Spleen (tissue), 7 donors: Measurements from ENCODE around the gene SUN5.

Experiments
- POLR2A ChIP-seq, 3 donors: fragments of 450-650 bp; IDR thresholded peaks; one replicate each; pipeline ENCODE4 v1.5.1; 2017; ENCODE audit warnings: antibody characterized with exemption in 3 of 3, mild to moderate bottlenecking in 1 of 3
- TF ChIP-seq, protein P1 (sequence below), 11 experiments: fragments of 200-600 bp in 7 of 11; fragments of 450-650 bp in 4 of 11; sonication (generic) in 4 of 11; IDR thresholded peaks in 8 of 11; conservative IDR thresholded peaks in 3 of 11; 1 replicate in 7 of 11; 2 replicates in 4 of 11; pipeline versions ENCODE4 v1.4.0 to v1.8.0; 2016 to 2021; ENCODE audit warnings: antibody characterized with exemption in 11 of 11, inconsistent platforms in 4 of 11, mild to moderate bottlenecking in 1 of 11
- donor health status: DM: no; HTN: no; CAD: no; lungs with moderate emphysema.
- donor health status: DM: no; HTN: no; CAD: no.
- donor health status: DM: no; HTN: no; CAD: no.

- TF ChIP-seq, protein P1, sequence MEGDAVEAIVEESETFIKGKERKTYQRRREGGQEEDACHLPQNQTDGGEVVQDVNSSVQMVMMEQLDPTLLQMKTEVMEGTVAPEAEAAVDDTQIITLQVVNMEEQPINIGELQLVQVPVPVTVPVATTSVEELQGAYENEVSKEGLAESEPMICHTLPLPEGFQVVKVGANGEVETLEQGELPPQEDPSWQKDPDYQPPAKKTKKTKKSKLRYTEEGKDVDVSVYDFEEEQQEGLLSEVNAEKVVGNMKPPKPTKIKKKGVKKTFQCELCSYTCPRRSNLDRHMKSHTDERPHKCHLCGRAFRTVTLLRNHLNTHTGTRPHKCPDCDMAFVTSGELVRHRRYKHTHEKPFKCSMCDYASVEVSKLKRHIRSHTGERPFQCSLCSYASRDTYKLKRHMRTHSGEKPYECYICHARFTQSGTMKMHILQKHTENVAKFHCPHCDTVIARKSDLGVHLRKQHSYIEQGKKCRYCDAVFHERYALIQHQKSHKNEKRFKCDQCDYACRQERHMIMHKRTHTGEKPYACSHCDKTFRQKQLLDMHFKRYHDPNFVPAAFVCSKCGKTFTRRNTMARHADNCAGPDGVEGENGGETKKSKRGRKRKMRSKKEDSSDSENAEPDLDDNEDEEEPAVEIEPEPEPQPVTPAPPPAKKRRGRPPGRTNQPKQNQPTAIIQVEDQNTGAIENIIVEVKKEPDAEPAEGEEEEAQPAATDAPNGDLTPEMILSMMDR (IDR thresholded peaks at IDR 0.05 in 8 of 11, conservative IDR thresholded peaks at IDR 0.05 in 3 of 11), result no peak
- TF ChIP-seq POLR2A (IDR thresholded peaks at IDR 0.05), result no peak
These were observed 24.6 kb upstream of the SUN5 start for GRCh38 chr20:33028875-33029274.
